Ovary (tissue), 3 donors: ENCODE results near the gene TUBA3D.
"Not testable (repeated sequence)": the region's sequence is repeated elsewhere in the genome, so short reads cannot be mapped to it uniquely, and the experiment has no call there.

Source experiments
- POLR2A ChIP-seq: fragments of 450-650 bp; IDR thresholded peaks from one replicate; pipeline ENCODE4 v1.6.1; 2017; ENCODE audit warnings: antibody characterized with exemption, mild to moderate bottlenecking, moderate library complexity
- TF ChIP-seq, protein P1 (sequence below), 3 donors: fragments of 450-650 bp in 2 of 3; fragments of 200-600 bp in 1 of 3; IDR thresholded peaks; one replicate each; pipeline versions ENCODE4 v1.5.1 to v1.8.0; 2016 to 2022; ENCODE audit warnings: antibody characterized with exemption in 3 of 3, mild to moderate bottlenecking in 1 of 3
- donor health status: DM: no; HTN: no; CAD: no.

GRCh38 chr2:131511291-131511968 lies 35.5 kb downstream of the TUBA3D start:
- TF ChIP-seq, protein P1, sequence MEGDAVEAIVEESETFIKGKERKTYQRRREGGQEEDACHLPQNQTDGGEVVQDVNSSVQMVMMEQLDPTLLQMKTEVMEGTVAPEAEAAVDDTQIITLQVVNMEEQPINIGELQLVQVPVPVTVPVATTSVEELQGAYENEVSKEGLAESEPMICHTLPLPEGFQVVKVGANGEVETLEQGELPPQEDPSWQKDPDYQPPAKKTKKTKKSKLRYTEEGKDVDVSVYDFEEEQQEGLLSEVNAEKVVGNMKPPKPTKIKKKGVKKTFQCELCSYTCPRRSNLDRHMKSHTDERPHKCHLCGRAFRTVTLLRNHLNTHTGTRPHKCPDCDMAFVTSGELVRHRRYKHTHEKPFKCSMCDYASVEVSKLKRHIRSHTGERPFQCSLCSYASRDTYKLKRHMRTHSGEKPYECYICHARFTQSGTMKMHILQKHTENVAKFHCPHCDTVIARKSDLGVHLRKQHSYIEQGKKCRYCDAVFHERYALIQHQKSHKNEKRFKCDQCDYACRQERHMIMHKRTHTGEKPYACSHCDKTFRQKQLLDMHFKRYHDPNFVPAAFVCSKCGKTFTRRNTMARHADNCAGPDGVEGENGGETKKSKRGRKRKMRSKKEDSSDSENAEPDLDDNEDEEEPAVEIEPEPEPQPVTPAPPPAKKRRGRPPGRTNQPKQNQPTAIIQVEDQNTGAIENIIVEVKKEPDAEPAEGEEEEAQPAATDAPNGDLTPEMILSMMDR (IDR thresholded peaks at IDR 0.05): not testable (repeated sequence)
- TF ChIP-seq POLR2A: not testable (repeated sequence)
